DND-41 (cell line): Measurements from ENCODE around the gene PCSK4.

Source experiments
- EZH2 ChIP-seq: IDR thresholded peaks from 3 replicates; pipeline ENCODE4 v1.6.1; 2012; ENCODE audit warnings: borderline replicate concordance, low read depth, mild to moderate bottlenecking, moderate library complexity, low read length, inconsistent platforms; ENCODE audit not compliant: severe bottlenecking
- TF ChIP-seq, protein P1 (sequence below): IDR thresholded peaks from 2 replicates; pipeline ENCODE4 v1.5.1; 2012; ENCODE audit warnings: borderline replicate concordance, low read length, moderate library complexity, mild to moderate bottlenecking; ENCODE audit not compliant: poor library complexity, severe bottlenecking; ENCODE audit errors: extremely low read depth

DNA sequence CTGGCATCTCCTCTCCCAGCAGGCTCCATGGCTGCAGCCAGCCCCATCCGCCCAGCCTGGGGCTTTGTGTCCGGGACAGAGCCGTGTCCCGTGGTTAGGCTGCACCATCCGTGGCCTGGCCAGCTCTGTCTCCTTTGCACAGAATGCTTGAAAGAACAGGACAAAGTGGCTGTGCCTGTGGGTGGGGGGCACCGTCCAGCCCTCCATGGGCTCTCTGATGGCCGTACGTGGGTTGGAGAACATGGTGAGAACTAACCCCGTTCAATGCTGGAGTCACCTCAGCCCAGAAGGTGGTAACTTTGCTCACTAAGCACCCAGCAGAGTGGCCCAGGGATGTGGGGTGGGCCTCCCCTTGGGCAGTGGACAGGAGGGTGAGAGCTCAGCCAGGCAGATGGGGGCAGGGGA, 49.1 kb downstream of the PCSK4 start:
- TF ChIP-seq, protein P1, sequence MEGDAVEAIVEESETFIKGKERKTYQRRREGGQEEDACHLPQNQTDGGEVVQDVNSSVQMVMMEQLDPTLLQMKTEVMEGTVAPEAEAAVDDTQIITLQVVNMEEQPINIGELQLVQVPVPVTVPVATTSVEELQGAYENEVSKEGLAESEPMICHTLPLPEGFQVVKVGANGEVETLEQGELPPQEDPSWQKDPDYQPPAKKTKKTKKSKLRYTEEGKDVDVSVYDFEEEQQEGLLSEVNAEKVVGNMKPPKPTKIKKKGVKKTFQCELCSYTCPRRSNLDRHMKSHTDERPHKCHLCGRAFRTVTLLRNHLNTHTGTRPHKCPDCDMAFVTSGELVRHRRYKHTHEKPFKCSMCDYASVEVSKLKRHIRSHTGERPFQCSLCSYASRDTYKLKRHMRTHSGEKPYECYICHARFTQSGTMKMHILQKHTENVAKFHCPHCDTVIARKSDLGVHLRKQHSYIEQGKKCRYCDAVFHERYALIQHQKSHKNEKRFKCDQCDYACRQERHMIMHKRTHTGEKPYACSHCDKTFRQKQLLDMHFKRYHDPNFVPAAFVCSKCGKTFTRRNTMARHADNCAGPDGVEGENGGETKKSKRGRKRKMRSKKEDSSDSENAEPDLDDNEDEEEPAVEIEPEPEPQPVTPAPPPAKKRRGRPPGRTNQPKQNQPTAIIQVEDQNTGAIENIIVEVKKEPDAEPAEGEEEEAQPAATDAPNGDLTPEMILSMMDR = no peak
- no peak for TF ChIP-seq EZH2
